Endothelial cell (in vitro differentiated cells): ENCODE results near the gene KDM1A. TPM values are rescaled to one million over a fixed set of nuclear protein-coding genes. Genes with fewer than 3 reads are reported as not detected.

Experiments used
- DNase-seq: peaks from one replicate; pipeline ENCODE4 v3.0.0; 2021; ENCODE audit warnings: low spot score
- H3K27ac Mint-ChIP-seq: one replicate; pipeline ENCODE4 v1.8.0; 2021; ENCODE audit warnings: mixed read lengths, inconsistent platforms; ENCODE audit not compliant: unreplicated experiment
- H3K27me3 Mint-ChIP-seq: one replicate; pipeline ENCODE4 v1.8.0; 2021; ENCODE audit warnings: mild to moderate bottlenecking, moderate library complexity, mixed read lengths, inconsistent platforms; ENCODE audit not compliant: unreplicated experiment
- H3K36me3 Mint-ChIP-seq: one replicate; pipeline ENCODE4 v1.8.0; 2021; ENCODE audit warnings: mild to moderate bottlenecking, low read depth, mixed read lengths, inconsistent platforms; ENCODE audit not compliant: unreplicated experiment
- H3K4me1 Mint-ChIP-seq: one replicate; pipeline ENCODE4 v1.8.0; 2021; ENCODE audit warnings: mild to moderate bottlenecking, mixed read lengths, inconsistent platforms; ENCODE audit not compliant: unreplicated experiment
- H3K4me3 Mint-ChIP-seq: one replicate; pipeline ENCODE4 v1.8.0; 2021; ENCODE audit warnings: mild to moderate bottlenecking, mixed read lengths, inconsistent platforms; ENCODE audit not compliant: unreplicated experiment
- H3K9me3 Mint-ChIP-seq: one replicate; pipeline ENCODE4 v1.8.0; 2021; ENCODE audit warnings: mixed read lengths, inconsistent platforms; ENCODE audit not compliant: unreplicated experiment
- CTCF ChIP-seq: fragments of 200-600 bp; sonication (generic); IDR thresholded peaks from one replicate; pipeline ENCODE4 v1.5.0; 2021; ENCODE audit warnings: antibody characterized with exemption; ENCODE audit not compliant: unreplicated experiment
- total RNA-seq: library from RNA; stranded (reverse); fragmentation: NEBNext Ultra II Directional; extraction: Animal tissue kit (Norgen Biotek cat#: 25700); gene quantifications from one replicate; pipeline ENCODE4 v1.2.1, GENCODE V29; 2021; ENCODE audit not compliant: unreplicated experiment

Gene KDM1A
- total RNA-seq, 1 donor from 2014 or later, result 105 TPM

- Mint-ChIP-seq H3K36me3 (peaks cover 8% of the 10 kb centered on the region), H3K27me3 (peaks cover 2% of the 10 kb centered on the region), H3K9me3 (no peaks in the 10 kb centered on the region), H3K27ac (no peak overlapping the region), H3K4me1 (peaks cover 2% of the 10 kb centered on the region), H3K4me3 (no peak overlapping the region)
- DNase-seq, result no peak
- no peak for TF ChIP-seq CTCF
These were observed 7.3 kb downstream of the KDM1A start for GRCh38 chr1:23026568-23026967.

GRCh38 chr1:23027352-23027907 is 8.2 kb downstream of the KDM1A start:
- H3K4me1 Mint-ChIP-seq, result no peaks in the 10 kb centered on the region
- peaks cover 2% of the 10 kb centered on the region for H3K27me3 Mint-ChIP-seq
- H3K36me3 Mint-ChIP-seq, result peaks cover 8% of the 10 kb centered on the region

GRCh38 chr1:23029337-23029736 is 10.1 kb downstream of the KDM1A start:
- Mint-ChIP-seq H3K27me3 (no peaks in the 10 kb centered on the region), H3K27ac (no peak overlapping the region), H3K4me1 (no peaks in the 10 kb centered on the region), H3K36me3 (no peaks in the 10 kb centered on the region), H3K9me3 (no peaks in the 10 kb centered on the region), H3K4me3 (no peak overlapping the region)
- DNase-seq, result no peak
- TF ChIP-seq CTCF, result no peak

More at GRCh38 chr1:23027352-23027907, 8.2 kb downstream of the KDM1A start:
- H3K4me3 Mint-ChIP-seq, result no peak overlapping the region
- TF ChIP-seq CTCF, result no peak
- DNase-seq, result no peak
- no peak overlapping the region for H3K27ac Mint-ChIP-seq
- H3K9me3 Mint-ChIP-seq, result no peaks in the 10 kb centered on the region

- DNase-seq, result no peak
- Mint-ChIP-seq H3K4me3 (no peak overlapping the region), H3K27ac (no peak overlapping the region), H3K27me3 (no peaks in the 10 kb centered on the region), H3K9me3 (no peaks in the 10 kb centered on the region), H3K4me1 (peaks cover 5% of the 10 kb centered on the region), H3K36me3 (no peaks in the 10 kb centered on the region)
- no peak for TF ChIP-seq CTCF
These were observed 16.7 kb downstream of the KDM1A start for GRCh38 chr1:23035823-23036452.

GRCh38 chr1:23037081-23037740 is 17.9 kb downstream of the KDM1A start:
- Mint-ChIP-seq H3K4me1 (peaks cover 5% of the 10 kb centered on the region), H3K4me3 (no peak overlapping the region), H3K36me3 (no peaks in the 10 kb centered on the region), H3K9me3 (no peaks in the 10 kb centered on the region), H3K27ac (no peak overlapping the region), H3K27me3 (no peaks in the 10 kb centered on the region)
- no peak for TF ChIP-seq CTCF
- DNase-seq, result no peak
